Measurements from ENCODE around the gene SLC25A44.

The SLC25A44 gene, protein sequence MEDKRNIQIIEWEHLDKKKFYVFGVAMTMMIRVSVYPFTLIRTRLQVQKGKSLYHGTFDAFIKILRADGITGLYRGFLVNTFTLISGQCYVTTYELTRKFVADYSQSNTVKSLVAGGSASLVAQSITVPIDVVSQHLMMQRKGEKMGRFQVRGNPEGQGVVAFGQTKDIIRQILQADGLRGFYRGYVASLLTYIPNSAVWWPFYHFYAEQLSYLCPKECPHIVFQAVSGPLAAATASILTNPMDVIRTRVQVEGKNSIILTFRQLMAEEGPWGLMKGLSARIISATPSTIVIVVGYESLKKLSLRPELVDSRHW

GRCh38 chr1:156193488-156194299 is at the start of gene SLC25A44:
SLC25A44 (plus strand) TSS chr1:156194104; CDS start chr1:156199848, 5,744 bp downstream.
- Histone ChIP-seq H3K36me3 (ENCODE audit: insufficient read depth, low read length) (peaks cover 9% of the 10 kb centered on the region; the same call in 1 of the 2 replicates), H3K4me1 (ENCODE audit: insufficient read depth, low read length) (peaks cover 14% of the 10 kb centered on the region; the same call in 1 of the 2 replicates)

GRCh38 chr1:156144742-156145141 is 49.2 kb upstream of the SLC25A44 start:
- Histone ChIP-seq H3K4me1 (ENCODE audit: insufficient read depth, low read length) (peaks cover 23% of the 10 kb centered on the region), H3K9ac (ENCODE audit: low read depth, low read length) (no peak overlapping the region), H3K9me3 (ENCODE audit: control insufficient read depth, insufficient read depth, low read length) (no peaks in the 10 kb centered on the region), H3K36me3 (ENCODE audit: insufficient read depth, low read length) (no peaks in the 10 kb centered on the region)

More at GRCh38 chr1:156193488-156194299, at the start of gene SLC25A44:
- H3K9ac ChIP-seq (ENCODE audit: low read depth, low read length): peak within 1 kb of the TSS; percentile 68
- no peaks in the 10 kb centered on the region for H3K9me3 ChIP-seq (ENCODE audit: control insufficient read depth, insufficient read depth, low read length)

DNA sequence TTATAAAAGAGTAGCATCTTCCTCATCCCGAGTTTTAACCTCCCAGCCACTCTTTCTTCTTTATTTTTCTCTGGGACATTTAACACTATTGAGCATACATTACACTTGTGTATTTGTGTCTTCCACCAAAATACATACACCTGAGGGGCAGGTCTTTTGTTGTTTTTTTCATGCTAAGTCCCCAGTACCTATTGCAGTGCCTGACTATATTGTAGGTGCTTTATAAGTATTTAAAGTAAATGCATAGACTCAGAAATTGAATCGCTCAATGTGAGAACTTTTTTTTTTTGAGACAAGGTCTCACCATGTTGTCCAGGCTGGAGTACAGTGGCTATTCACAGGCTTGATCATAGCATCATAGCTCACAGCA is 48.3 kb upstream of the SLC25A44 start:
- Histone ChIP-seq H3K36me3 (ENCODE audit: insufficient read depth, low read length) (no peaks in the 10 kb centered on the region), H3K9me3 (ENCODE audit: control insufficient read depth, insufficient read depth, low read length) (no peaks in the 10 kb centered on the region), H3K4me1 (ENCODE audit: insufficient read depth, low read length) (peaks cover 29% of the 10 kb centered on the region), H3K9ac (ENCODE audit: low read depth, low read length) (no peak overlapping the region)

- H3K9me3 ChIP-seq (ENCODE audit: control insufficient read depth, insufficient read depth, low read length): no peaks in the 10 kb centered on the region
- peaks cover 33% of the 10 kb centered on the region for H3K4me1 ChIP-seq (ENCODE audit: insufficient read depth, low read length)
- peak overlapping the region; percentile 19; the same call in 1 of the 2 replicates for H3K9ac ChIP-seq (ENCODE audit: low read depth, low read length)
- no peaks in the 10 kb centered on the region for H3K36me3 ChIP-seq (ENCODE audit: insufficient read depth, low read length)
These were observed 47.7 kb upstream of the SLC25A44 start for GRCh38 chr1:156146020-156146768.

- 0 out of 2 replicates have a peak overlapping the region, but pooled peaks have one; percentile 19 for H3K9ac ChIP-seq (ENCODE audit: low read depth, low read length)
- H3K4me1 ChIP-seq (ENCODE audit: insufficient read depth, low read length): peaks cover 36% of the 10 kb centered on the region
- no peaks in the 10 kb centered on the region for H3K9me3 ChIP-seq (ENCODE audit: control insufficient read depth, insufficient read depth, low read length)
- H3K36me3 ChIP-seq (ENCODE audit: insufficient read depth, low read length): no peaks in the 10 kb centered on the region
These were observed 47.0 kb upstream of the SLC25A44 start for GRCh38 chr1:156146769-156147405.

GRCh38 chr1:156148216-156148615 is 45.7 kb upstream of the SLC25A44 start:
- H3K4me1 ChIP-seq (ENCODE audit: insufficient read depth, low read length): peaks cover 46% of the 10 kb centered on the region

DNA sequence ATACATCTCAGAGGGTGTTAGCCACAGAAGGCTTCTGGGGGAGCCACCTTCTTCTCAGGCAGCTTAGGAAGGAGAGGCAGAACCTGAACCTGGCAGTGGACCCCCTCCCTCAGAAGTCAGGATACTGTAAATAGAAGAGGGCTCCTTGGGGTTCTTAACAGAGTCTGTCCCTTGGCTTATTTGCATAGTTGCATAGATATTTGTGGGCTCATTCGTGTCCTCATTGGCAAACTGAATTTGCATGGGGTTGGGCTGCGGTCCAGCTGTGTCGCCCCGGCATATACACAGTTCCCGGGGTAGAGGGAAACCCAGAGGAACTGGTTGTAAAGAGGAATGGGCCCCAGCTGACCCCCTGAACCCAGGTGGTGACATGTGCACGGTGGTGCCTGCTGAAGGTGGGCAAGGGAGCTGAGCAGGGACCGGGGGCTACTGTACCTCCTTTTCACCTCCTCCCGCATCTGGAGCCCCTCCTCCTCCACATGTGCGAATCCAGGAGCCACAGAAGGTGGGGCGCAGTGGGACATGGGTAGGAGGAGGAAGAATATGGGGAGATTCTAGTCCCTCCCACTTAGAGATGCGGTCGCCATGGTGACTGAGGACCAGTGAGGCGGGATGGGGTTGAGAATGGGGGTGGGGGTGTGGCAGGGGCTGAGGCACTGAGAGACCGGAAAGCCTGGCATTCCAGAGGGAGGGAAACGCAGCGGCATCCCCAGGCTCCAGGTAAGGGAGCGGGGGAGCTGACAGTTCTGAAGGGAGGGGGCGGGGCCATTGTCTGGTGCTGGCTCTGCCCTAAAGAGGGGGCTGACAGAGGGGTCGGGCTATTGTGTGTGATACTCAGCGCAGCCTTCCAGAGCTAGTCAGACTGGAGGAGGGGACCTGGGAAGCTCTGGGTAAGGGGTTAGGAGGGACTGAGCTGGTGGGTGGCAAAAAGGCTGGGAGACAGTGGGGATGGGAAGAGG is 44.3 kb upstream of the SLC25A44 start:
- H3K4me1 ChIP-seq (ENCODE audit: insufficient read depth, low read length): peaks cover 47% of the 10 kb centered on the region
- no peaks in the 10 kb centered on the region for H3K36me3 ChIP-seq (ENCODE audit: insufficient read depth, low read length)
- H3K9ac ChIP-seq (ENCODE audit: low read depth, low read length): no peak overlapping the region; the same call in 1 of the 2 replicates

More at GRCh38 chr1:156148216-156148615, 45.7 kb upstream of the SLC25A44 start:
- H3K36me3 ChIP-seq (ENCODE audit: insufficient read depth, low read length): no peaks in the 10 kb centered on the region
- no peak overlapping the region for H3K9ac ChIP-seq (ENCODE audit: low read depth, low read length)
- H3K9me3 ChIP-seq (ENCODE audit: control insufficient read depth, insufficient read depth, low read length): no peaks in the 10 kb centered on the region

DNA sequence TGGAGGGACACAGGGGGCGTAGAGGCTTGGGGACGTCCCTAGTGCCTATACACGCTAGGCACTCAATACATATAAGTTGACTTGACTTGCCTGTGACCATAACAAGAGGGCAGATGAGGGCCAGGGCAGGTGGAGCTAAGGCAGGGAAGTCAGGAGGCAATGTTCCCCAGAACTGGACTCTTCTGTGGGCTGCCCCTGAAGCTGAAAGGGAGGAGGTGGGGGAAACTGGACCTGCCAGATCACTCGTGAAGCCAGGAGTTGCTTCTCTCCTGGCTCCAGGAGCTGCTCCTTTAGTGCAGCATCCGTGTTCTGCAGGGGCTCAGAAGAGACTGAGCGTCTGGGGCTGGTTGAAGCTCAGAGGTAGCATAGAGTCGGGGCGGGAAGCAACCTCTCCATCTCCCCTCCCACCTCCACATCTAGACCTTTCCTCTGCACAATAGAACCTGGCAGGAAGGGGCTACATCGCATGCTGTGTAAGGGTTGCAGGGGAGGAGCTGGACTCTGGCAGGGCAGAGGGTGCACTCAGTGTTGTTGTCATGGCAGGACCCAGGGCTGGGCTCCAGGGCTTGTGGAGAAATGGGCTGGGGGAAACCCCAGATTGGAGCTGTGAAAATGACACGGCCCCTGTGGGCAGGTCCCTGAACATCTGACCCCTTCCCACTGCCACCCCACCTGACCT is 43.4 kb upstream of the SLC25A44 start:
- Histone ChIP-seq H3K9me3 (ENCODE audit: control insufficient read depth, insufficient read depth, low read length) (no peaks in the 10 kb centered on the region), H3K4me1 (ENCODE audit: insufficient read depth, low read length) (peaks cover 49% of the 10 kb centered on the region), H3K36me3 (ENCODE audit: insufficient read depth, low read length) (no peaks in the 10 kb centered on the region), H3K9ac (ENCODE audit: low read depth, low read length) (no peak overlapping the region)

More for the DNA sequence above, 44.3 kb upstream of the SLC25A44 start:
- H3K9me3 ChIP-seq (ENCODE audit: control insufficient read depth, insufficient read depth, low read length): no peaks in the 10 kb centered on the region

- Histone ChIP-seq H3K4me1 (ENCODE audit: insufficient read depth, low read length) (peaks cover 55% of the 10 kb centered on the region), H3K9ac (ENCODE audit: low read depth, low read length) (no peak overlapping the region), H3K9me3 (ENCODE audit: control insufficient read depth, insufficient read depth, low read length) (no peaks in the 10 kb centered on the region), H3K36me3 (ENCODE audit: insufficient read depth, low read length) (no peaks in the 10 kb centered on the region)
These were observed 42.7 kb upstream of the SLC25A44 start for GRCh38 chr1:156151093-156151688.

GRCh38 chr1:156152628-156153027 is 41.3 kb upstream of the SLC25A44 start:
- Histone ChIP-seq H3K4me1 (ENCODE audit: insufficient read depth, low read length) (peaks cover 47% of the 10 kb centered on the region), H3K36me3 (ENCODE audit: insufficient read depth, low read length) (0 out of 2 replicates have a peak, but pooled peaks cover 1% of the 10 kb centered on the region), H3K9ac (ENCODE audit: low read depth, low read length) (no peak overlapping the region), H3K9me3 (ENCODE audit: control insufficient read depth, insufficient read depth, low read length) (no peaks in the 10 kb centered on the region)

GRCh38 chr1:156153362-156153761 is 40.5 kb upstream of the SLC25A44 start, which contains the start of gene SEMA4A:
SEMA4A (plus strand) TSS chr1:156153585; CDS start chr1:156154579, 994 bp downstream.
- Histone ChIP-seq H3K9ac (ENCODE audit: low read depth, low read length) (no peak within 1 kb of the TSS), H3K9me3 (ENCODE audit: control insufficient read depth, insufficient read depth, low read length) (no peaks in the 10 kb centered on the region), H3K36me3 (ENCODE audit: insufficient read depth, low read length) (0 out of 2 replicates have a peak, but pooled peaks cover 3% of the 10 kb centered on the region), H3K4me1 (ENCODE audit: insufficient read depth, low read length) (peaks cover 43% of the 10 kb centered on the region)

DNA sequence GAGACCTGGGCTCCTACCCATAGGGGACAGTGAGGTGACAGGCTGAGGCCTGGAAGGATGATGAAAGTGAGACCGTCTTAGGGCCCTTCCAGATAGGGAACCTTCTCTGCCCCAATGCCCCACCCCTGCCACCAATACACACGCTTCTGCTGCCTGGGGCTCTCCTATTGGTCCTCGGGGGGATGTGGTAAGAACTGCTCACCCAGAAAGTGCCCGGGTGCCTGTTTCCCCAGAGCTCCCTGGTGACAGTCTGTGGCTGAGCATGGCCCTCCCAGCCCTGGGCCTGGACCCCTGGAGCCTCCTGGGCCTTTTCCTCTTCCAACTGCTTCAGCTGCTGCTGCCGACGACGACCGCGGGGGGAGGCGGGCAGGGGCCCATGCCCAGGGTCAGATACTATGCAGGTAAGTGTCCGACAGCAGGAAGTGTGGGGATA is 39.6 kb upstream of the SLC25A44 start:
- Histone ChIP-seq H3K36me3 (ENCODE audit: insufficient read depth, low read length) (0 out of 2 replicates have a peak, but pooled peaks cover 3% of the 10 kb centered on the region), H3K9ac (ENCODE audit: low read depth, low read length) (no peak overlapping the region), H3K4me1 (ENCODE audit: insufficient read depth, low read length) (peaks cover 38% of the 10 kb centered on the region)

More for the DNA sequence above, 39.6 kb upstream of the SLC25A44 start:
- no peaks in the 10 kb centered on the region for H3K9me3 ChIP-seq (ENCODE audit: control insufficient read depth, insufficient read depth, low read length)

All from ES-I3 (cell line).